ENCODE data around the gene COTL1. TPM values are rescaled to one million over a fixed set of nuclear protein-coding genes. Genes with fewer than 3 reads are reported as not detected.

Gene COTL1
- total and polyA plus RNA-seq, 9 of the 15 experiments (the other 6 are each of a cell fraction or from before 2014, with no cell fraction given) = 27.7 to 185 (median 72.5) TPM

DNA sequence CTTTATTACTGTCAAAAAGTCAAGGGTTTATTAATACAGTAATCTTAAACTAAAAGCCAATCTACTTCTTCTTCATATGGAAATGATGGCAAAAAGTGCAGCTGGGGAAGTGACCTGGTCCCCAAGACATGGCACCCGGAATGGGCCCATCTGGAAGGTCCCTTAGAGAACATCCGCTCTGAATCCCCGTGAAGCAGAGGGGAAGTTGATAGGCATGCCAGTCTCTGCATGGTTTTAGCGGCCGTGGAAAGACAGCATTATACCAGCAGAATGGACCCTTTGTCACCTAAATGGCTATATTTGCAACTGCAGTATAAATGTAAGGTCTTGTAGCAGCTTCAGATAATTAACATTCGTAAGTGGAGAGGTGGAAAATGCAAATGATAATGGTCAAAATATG lies 32.4 kb downstream of the COTL1 start:
- WGBS (ENCODE audit: insufficient coverage, low coverage, missing lambda C conversion rate) = 89% methylated on average over 6 of the region's 6 CpGs
- ATAC-seq = no peak
- intact Hi-C loops (cut with micrococcal nuclease) (no loop called here), in situ Hi-C loops (cut with MboI) (no loop called here)
- POLR2A ChIA-PET = interaction anchor here (0.6 to 1.9 kb wide), 5 partner anchors 9 to 44 kb away, joined by 4 to 6 read pairs (median 5); no protein-coding TSS in a partner anchor
- no peak for FAIRE-seq
- Histone ChIP-seq H3K9me3 (replicated peaks; ENCODE audit: control insufficient read depth, insufficient read depth, low read depth, low read length) (no peaks in the 10 kb centered on the region), H3K27me3 (ENCODE audit: control insufficient read depth in 2 of 2, insufficient read depth in 2 of 2, low read length in 2 of 2) (no peaks in the 10 kb centered on the region), H3K4me2 (ENCODE audit: insufficient read depth, low read length) (peak overlapping the region; percentile 58; the same call in 1 of the 2 replicates), H3K4me1 (replicated peaks in 1 of 2; ENCODE audit: control insufficient read depth in 2 of 2, insufficient read depth in 2 of 2, low read length in 2 of 2) (peaks cover 0 to 12% of the 10 kb centered on the region in 2 experiments; a peak in 3 of 5 replicates), H3K4me3 (no peak overlapping the region), H2AFZ (ENCODE audit: low read depth, low read length) (no peak overlapping the region), H3K27ac (ENCODE audit: extremely low read depth, low read depth, low read length) (no peak overlapping the region), H3K9ac (ENCODE audit: insufficient read depth in 1 of 2, low read depth in 2 of 2, low read length in 2 of 2) (no peak overlapping the region), H3K36me3 (ENCODE audit: control insufficient read depth, insufficient read depth, low read length) (peaks cover 21% of the 10 kb centered on the region; the same call in 1 of the 3 replicates), H3K79me2 (ENCODE audit: control insufficient read depth, insufficient read depth, low read length) (peaks cover 2% of the 10 kb centered on the region; the same call in 1 of the 3 replicates), H4K20me1 (replicated peaks; ENCODE audit: control insufficient read depth, insufficient read depth, low read length) (peaks cover 6% of the 10 kb centered on the region), H3K9me1 (ENCODE audit: control insufficient read depth, insufficient read depth, low read length) (no peaks in the 10 kb centered on the region)
- no peak for DNase-seq (ENCODE audit: extremely low read depth in 1 of 4, low spot score in 3 of 4)
- CTCF ChIA-PET (ENCODE audit: low intra/inter-chr PET ratio) = no interaction called here
- no TSS peak for BruUV-seq (replicated peaks)
- no peak for TF ChIP-seq MXD1 (CRISPR knock-in tag; IDR thresholded peaks at IDR 0.05; ENCODE audit: borderline replicate concordance, poor library complexity, severe bottlenecking)
- no peak for TF ChIP-seq POLR2A (conservative IDR thresholded peaks at IDR 0.05)
- no peak for TF ChIP-seq PKNOX1 (IDR thresholded peaks at IDR 0.05)
- TF ChIP-seq ZNF717 (CRISPR knock-in tag; IDR thresholded peaks at IDR 0.05) = no peak
- TF ChIP-seq, protein P1, sequence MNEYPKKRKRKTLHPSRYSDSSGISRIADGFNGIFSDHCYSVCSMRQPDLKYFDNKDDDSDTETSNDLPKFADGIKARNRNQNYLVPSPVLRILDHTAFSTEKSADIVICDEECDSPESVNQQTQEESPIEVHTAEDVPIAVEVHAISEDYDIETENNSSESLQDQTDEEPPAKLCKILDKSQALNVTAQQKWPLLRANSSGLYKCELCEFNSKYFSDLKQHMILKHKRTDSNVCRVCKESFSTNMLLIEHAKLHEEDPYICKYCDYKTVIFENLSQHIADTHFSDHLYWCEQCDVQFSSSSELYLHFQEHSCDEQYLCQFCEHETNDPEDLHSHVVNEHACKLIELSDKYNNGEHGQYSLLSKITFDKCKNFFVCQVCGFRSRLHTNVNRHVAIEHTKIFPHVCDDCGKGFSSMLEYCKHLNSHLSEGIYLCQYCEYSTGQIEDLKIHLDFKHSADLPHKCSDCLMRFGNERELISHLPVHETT (CRISPR knock-in tag; conservative IDR thresholded peaks at IDR 0.05 in 1 of 2, IDR thresholded peaks at IDR 0.05 in 1 of 2) = no peak
- no peak for TF ChIP-seq KLF16 (IDR thresholded peaks at IDR 0.05)

Measured in K562 (cell line).